Panc1 (cell line): ENCODE measurements around the gene GRM7. TPM values are rescaled to one million over a fixed set of nuclear protein-coding genes. Genes with fewer than 3 reads are reported as not detected.

ENCODE experiments used
- ATAC-seq: fragments of 200-7000 bp; cut with Tn5 transposase; 2 replicates; pipeline ENCODE4 v1.9.1; 2020; ENCODE audit warnings: mild to moderate bottlenecking, moderate library complexity
- BruUV-seq: library from RNA; stranded (reverse); fragments of 400-500 nt; replicated peaks from 2 replicates; lab custom pipeline; 2021; lab: Mats Ljungman, UMichigan
- CTCF ChIA-PET: fragments of 300-600 bp; sonication (Branson Sonifier 250); formaldehyde crosslinking; loops from one replicate; lab custom pipeline; 2022; ENCODE audit warnings: antibody characterized with exemption; lab: Charles Lee
- POLR2A ChIA-PET: fragments of 300-600 bp; sonication (Branson Sonifier 250); formaldehyde crosslinking; loops from one replicate; lab custom pipeline; 2022; ENCODE audit warnings: antibody characterized with exemption; lab: Charles Lee
- DNase-seq: peaks from one replicate; pipeline ENCODE4 v3.0.0-alpha.2; 2010; ENCODE audit warnings: low read depth, low spot score
- H3K27ac ChIP-seq: 2 replicates; pipeline ENCODE4 v1.5.1; 2011; ENCODE audit warnings: mild to moderate bottlenecking, low read length, inconsistent platforms
- H3K27me3 ChIP-seq: fragments of 200-500 bp; sonication (Bioruptor generic); 2 replicates; pipeline ENCODE4 v1.6.0; 2014; ENCODE audit warnings: low read length, inconsistent platforms; ENCODE audit not compliant: control insufficient read depth, insufficient read depth
- H3K36me3 ChIP-seq: fragments of 200-500 bp; sonication (Bioruptor generic); 2 replicates; pipeline ENCODE4 v1.5.1; 2014; ENCODE audit warnings: inconsistent platforms, mild to moderate bottlenecking, low read length, moderate library complexity; ENCODE audit not compliant: control insufficient read depth, insufficient read depth
- H3K4me1 ChIP-seq: 2 replicates; pipeline ENCODE4 v1.5.1; 2011; ENCODE audit warnings: inconsistent platforms, mild to moderate bottlenecking, low read length, moderate library complexity; ENCODE audit not compliant: control insufficient read depth, insufficient read depth
- H3K4me3 ChIP-seq, 2 experiments: 2 replicates each; pipeline ENCODE4 v1.5.1; 2011 to 2012; ENCODE audit warnings: low read depth in 2 of 2, low read length in 2 of 2, mild to moderate bottlenecking in 2 of 2, inconsistent platforms in 1 of 2, moderate library complexity in 1 of 2
- H3K9me3 ChIP-seq: fragments of 200-500 bp; sonication (Bioruptor generic); 2 replicates; pipeline ENCODE4 v1.5.1; 2014; ENCODE audit warnings: low read depth, mild to moderate bottlenecking, inconsistent platforms, low read length, moderate library complexity; ENCODE audit not compliant: control insufficient read depth, insufficient read depth
- POLR2AphosphoS5 ChIP-seq: IDR thresholded peaks from 2 replicates; pipeline ENCODE4 v1.6.1; 2012; ENCODE audit warnings: mild to moderate bottlenecking, low read depth, low read length, moderate library complexity
- SIN3A ChIP-seq: IDR thresholded peaks from 2 replicates; pipeline ENCODE4 v1.6.1; 2012; ENCODE audit warnings: low read depth, mild to moderate bottlenecking, low read length, moderate library complexity, borderline replicate concordance; ENCODE audit not compliant: insufficient read depth
- TCF7L2 ChIP-seq: IDR thresholded peaks from 2 replicates; pipeline ENCODE4 v1.6.1; 2011; ENCODE audit warnings: mild to moderate bottlenecking, low read depth, low read length, inconsistent platforms
- in situ Hi-C: cut with HindIII; loops from 2 replicates; pipeline ENCODE4 v1.10.0; 2016; ENCODE audit warnings: low sequenced_read_pairs, low pct_unique_long_range_greater_than_20kb
- intact Hi-C: fragments of 100-400 bp; cut with micrococcal nuclease; formaldehyde crosslinking; loops from one replicate; pipeline ENCODE4 v1.10.0; 2022; ENCODE audit not compliant: unreplicated experiment
- total RNA-seq: library from RNA; stranded (reverse); gene quantifications from one replicate; pipeline ENCODE4 v1.2.1, GENCODE V29; 2021; ENCODE audit not compliant: unreplicated experiment
- TF ChIP-seq, protein P1 (sequence below): fragments of 450-650 bp; IDR thresholded peaks from 2 replicates; pipeline ENCODE4 v1.5.1; 2017; ENCODE audit warnings: mild to moderate bottlenecking
- TF ChIP-seq, protein P2 (sequence below), 2 experiments: IDR thresholded peaks; 2 replicates each; pipeline ENCODE4 v1.6.1; 2011 to 2012; ENCODE audit warnings: low read depth in 2 of 2, control low read depth in 1 of 2, low read length in 1 of 2, mild to moderate bottlenecking in 1 of 2, moderate library complexity in 1 of 2; ENCODE audit not compliant: insufficient read depth in 1 of 2

GRM7 gene
- total RNA-seq, 1 experiment from 2014 or later: not detected

GRCh38 chr3:7638103-7638502 is 777.2 kb downstream of the GRM7 start:
- ATAC-seq (no peak), DNase-seq (no peak)
- H3K9me3 ChIP-seq: no peaks in the 10 kb centered on the region
- no peak overlapping the region for H3K4me3 ChIP-seq
- H3K27me3 ChIP-seq: no peaks in the 10 kb centered on the region
- ChIA-PET POLR2A (no interaction called here), CTCF (no interaction called here)
- intact Hi-C loops (no loop called here), in situ Hi-C loops (no loop called here)
- no TSS peak for BruUV-seq
- H3K36me3 ChIP-seq: no peaks in the 10 kb centered on the region
- TF ChIP-seq TCF7L2: no peak
- TF ChIP-seq, protein P1, sequence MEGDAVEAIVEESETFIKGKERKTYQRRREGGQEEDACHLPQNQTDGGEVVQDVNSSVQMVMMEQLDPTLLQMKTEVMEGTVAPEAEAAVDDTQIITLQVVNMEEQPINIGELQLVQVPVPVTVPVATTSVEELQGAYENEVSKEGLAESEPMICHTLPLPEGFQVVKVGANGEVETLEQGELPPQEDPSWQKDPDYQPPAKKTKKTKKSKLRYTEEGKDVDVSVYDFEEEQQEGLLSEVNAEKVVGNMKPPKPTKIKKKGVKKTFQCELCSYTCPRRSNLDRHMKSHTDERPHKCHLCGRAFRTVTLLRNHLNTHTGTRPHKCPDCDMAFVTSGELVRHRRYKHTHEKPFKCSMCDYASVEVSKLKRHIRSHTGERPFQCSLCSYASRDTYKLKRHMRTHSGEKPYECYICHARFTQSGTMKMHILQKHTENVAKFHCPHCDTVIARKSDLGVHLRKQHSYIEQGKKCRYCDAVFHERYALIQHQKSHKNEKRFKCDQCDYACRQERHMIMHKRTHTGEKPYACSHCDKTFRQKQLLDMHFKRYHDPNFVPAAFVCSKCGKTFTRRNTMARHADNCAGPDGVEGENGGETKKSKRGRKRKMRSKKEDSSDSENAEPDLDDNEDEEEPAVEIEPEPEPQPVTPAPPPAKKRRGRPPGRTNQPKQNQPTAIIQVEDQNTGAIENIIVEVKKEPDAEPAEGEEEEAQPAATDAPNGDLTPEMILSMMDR: no peak
- no peak for TF ChIP-seq POLR2AphosphoS5
- no peak for TF ChIP-seq SIN3A
- TF ChIP-seq, protein P2, sequence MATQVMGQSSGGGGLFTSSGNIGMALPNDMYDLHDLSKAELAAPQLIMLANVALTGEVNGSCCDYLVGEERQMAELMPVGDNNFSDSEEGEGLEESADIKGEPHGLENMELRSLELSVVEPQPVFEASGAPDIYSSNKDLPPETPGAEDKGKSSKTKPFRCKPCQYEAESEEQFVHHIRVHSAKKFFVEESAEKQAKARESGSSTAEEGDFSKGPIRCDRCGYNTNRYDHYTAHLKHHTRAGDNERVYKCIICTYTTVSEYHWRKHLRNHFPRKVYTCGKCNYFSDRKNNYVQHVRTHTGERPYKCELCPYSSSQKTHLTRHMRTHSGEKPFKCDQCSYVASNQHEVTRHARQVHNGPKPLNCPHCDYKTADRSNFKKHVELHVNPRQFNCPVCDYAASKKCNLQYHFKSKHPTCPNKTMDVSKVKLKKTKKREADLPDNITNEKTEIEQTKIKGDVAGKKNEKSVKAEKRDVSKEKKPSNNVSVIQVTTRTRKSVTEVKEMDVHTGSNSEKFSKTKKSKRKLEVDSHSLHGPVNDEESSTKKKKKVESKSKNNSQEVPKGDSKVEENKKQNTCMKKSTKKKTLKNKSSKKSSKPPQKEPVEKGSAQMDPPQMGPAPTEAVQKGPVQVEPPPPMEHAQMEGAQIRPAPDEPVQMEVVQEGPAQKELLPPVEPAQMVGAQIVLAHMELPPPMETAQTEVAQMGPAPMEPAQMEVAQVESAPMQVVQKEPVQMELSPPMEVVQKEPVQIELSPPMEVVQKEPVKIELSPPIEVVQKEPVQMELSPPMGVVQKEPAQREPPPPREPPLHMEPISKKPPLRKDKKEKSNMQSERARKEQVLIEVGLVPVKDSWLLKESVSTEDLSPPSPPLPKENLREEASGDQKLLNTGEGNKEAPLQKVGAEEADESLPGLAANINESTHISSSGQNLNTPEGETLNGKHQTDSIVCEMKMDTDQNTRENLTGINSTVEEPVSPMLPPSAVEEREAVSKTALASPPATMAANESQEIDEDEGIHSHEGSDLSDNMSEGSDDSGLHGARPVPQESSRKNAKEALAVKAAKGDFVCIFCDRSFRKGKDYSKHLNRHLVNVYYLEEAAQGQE (IDR thresholded peaks at IDR 0.05; ENCODE audit: insufficient read depth in 1 of 2, low read depth in 2 of 2, low read length in 1 of 2): no peak
- no peak overlapping the region for H3K27ac ChIP-seq
- no peaks in the 10 kb centered on the region for H3K4me1 ChIP-seq

DNA sequence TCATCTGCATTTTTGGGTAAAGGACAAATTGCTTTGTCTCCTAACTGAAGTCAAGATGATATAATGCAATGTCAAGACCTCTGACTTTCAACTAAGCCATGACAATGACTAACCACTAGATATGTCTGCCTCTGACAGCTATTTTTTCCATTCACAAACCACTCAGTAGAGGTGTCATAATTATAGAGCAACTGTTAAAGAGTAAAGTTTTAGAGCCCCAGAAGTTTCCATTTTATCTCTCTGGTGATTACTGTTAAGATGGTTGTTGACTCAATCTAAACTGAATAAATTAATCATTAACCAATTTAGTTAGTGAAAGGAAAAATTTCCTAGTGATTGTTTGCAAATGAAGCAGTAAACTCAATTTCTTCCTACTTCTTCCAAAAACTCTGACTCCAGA is 779.9 kb downstream of the GRM7 start:
- ChIA-PET CTCF (no interaction called here), POLR2A (no interaction called here)
- H3K27ac ChIP-seq: no peak overlapping the region
- H3K36me3 ChIP-seq: no peaks in the 10 kb centered on the region
- no peak overlapping the region for H3K4me3 ChIP-seq
- H3K4me1 ChIP-seq: no peaks in the 10 kb centered on the region
- ATAC-seq: no peak
- BruUV-seq: no TSS peak
- intact Hi-C loops: no loop called here
- TF ChIP-seq, protein P2 (IDR thresholded peaks at IDR 0.05; ENCODE audit: insufficient read depth in 1 of 2, low read depth in 2 of 2, low read length in 1 of 2): no peak
- no peaks in the 10 kb centered on the region for H3K27me3 ChIP-seq
- no peaks in the 10 kb centered on the region for H3K9me3 ChIP-seq
- in situ Hi-C loops: no loop called here
- no peak for DNase-seq
